MCF 10A (cell line): ENCODE data around the gene TF. TPM values are rescaled to one million over a fixed set of nuclear protein-coding genes. Genes with fewer than 3 reads are reported as not detected.

ENCODE experiments used
- BruUV-seq: library from RNA; stranded (reverse); fragments of 400-500 nt; replicated peaks from 2 replicates; lab custom pipeline; 2021; lab: Mats Ljungman, UMichigan
- CTCF ChIA-PET: fragments of 300-600 bp; sonication (Branson Sonifier 250); formaldehyde crosslinking; extraction: SDS; loops from one replicate; lab custom pipeline; 2021; ENCODE audit warnings: antibody characterized with exemption, inconsistent platforms; lab: Yijun Ruan, JAX
- POLR2A ChIA-PET: fragments of 300-600, 350-650 bp; sonication (Branson Sonifier 250); formaldehyde crosslinking; extraction: SDS; loops from one replicate; lab custom pipeline; 2020; ENCODE audit warnings: antibody characterized with exemption, inconsistent platforms; lab: Yijun Ruan, JAX
- DNase-seq: peaks from one replicate; pipeline ENCODE4 v3.0.0-alpha.2; 2018; ENCODE audit not compliant: unreplicated experiment
- H3K27ac Mint-ChIP-seq: one replicate; pipeline ENCODE4 v1.8.0; 2022; ENCODE audit warnings: mild to moderate bottlenecking, low read depth, mixed read lengths; ENCODE audit not compliant: unreplicated experiment
- H3K27me3 Mint-ChIP-seq: one replicate; pipeline ENCODE4 v1.8.0; 2022; ENCODE audit warnings: mixed read lengths; ENCODE audit not compliant: insufficient read depth, unreplicated experiment
- H3K36me3 Mint-ChIP-seq: one replicate; pipeline ENCODE4 v1.8.0; 2022; ENCODE audit warnings: mild to moderate bottlenecking, moderate library complexity, mixed read lengths; ENCODE audit not compliant: insufficient read depth, unreplicated experiment
- H3K4me1 Mint-ChIP-seq: one replicate; pipeline ENCODE4 v1.8.0; 2022; ENCODE audit warnings: mixed read lengths; ENCODE audit not compliant: insufficient read depth, unreplicated experiment
- H3K4me3 Mint-ChIP-seq: one replicate; pipeline ENCODE4 v1.8.0; 2022; ENCODE audit warnings: mild to moderate bottlenecking, moderate library complexity, mixed read lengths; ENCODE audit not compliant: unreplicated experiment
- H3K9me3 Mint-ChIP-seq: one replicate; pipeline ENCODE4 v1.8.0; 2022; ENCODE audit warnings: mixed read lengths; ENCODE audit not compliant: unreplicated experiment
- CTCF ChIP-seq: fragments of 200-600 bp; IDR thresholded peaks from one replicate; pipeline ENCODE4 v1.8.0; 2022; ENCODE audit warnings: antibody characterized with exemption, mild to moderate bottlenecking; ENCODE audit not compliant: unreplicated experiment
- intact Hi-C: fragments of 100-400 bp; cut with micrococcal nuclease; formaldehyde crosslinking; loops from 2 replicates; pipeline ENCODE4 v1.14.1; 2022
- total RNA-seq: library from RNA; stranded (reverse); gene quantifications from 2 replicates; pipeline ENCODE4 v1.2.3, GENCODE V29; 2022

TF gene
- total RNA-seq, 1 experiment from 2014 or later, result 0.19 TPM

GRCh38 chr3:133754455-133754854 lies 8.3 kb downstream of the TF start:
- no peak overlapping the region for H3K4me3 Mint-ChIP-seq
- DNase-seq, result no peak
- H3K36me3 Mint-ChIP-seq, result peaks cover 6% of the 10 kb centered on the region
- no peaks in the 10 kb centered on the region for H3K4me1 Mint-ChIP-seq
- TF ChIP-seq CTCF, result no peak
- POLR2A ChIA-PET, result no interaction called here
- intact Hi-C loops, result no loop called here
- BruUV-seq, result no TSS peak
- no peak overlapping the region for H3K27ac Mint-ChIP-seq
- H3K9me3 Mint-ChIP-seq, result no peaks in the 10 kb centered on the region
- CTCF ChIA-PET, result interaction anchor here (1.2 kb wide), 1 partner anchor 15 kb away, joined by 4 read pairs; no protein-coding TSS in a partner anchor
- H3K27me3 Mint-ChIP-seq, result peaks cover 6% of the 10 kb centered on the region

DNA sequence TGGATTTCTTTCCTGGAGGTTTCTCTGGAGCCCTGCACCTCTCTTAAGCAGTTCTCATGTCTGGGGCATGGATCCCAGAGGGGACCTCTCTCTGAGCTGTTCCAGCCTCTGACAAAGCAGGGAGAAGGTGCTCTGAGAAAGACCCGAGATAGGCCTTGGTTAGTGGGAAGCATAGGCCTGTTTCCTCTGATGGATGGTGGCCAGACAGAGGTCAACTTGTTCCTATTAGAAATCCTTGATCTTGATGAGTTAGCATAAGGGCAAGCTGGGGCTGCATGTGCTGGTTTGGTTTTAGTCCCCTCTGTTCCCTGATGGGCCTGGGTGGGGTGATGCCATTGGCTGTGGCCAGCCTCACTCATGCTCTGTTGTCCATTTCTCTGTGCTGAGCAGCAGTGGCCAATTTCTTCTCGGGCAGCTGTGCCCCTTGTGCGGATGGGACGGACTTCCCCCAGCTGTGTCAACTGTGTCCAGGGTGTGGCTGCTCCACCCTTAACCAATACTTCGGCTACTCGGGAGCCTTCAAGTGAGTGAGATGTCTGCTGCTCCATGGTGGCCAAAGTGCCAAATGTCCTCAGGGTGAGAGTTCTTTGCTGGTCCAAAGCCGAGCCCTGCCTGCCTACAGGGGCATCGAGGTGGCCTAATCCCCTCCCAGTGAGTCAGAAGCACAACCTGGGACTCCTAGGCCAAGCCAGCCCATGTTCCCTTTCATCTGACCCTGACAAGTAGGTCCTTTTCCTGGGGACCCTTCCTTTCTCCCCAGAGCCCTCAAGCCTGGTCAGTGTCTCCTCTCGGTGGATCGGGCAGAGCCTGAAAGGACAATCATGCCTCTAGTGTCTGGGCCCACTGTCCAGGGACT lies 9.0 kb downstream of the TF start:
- H3K9me3 Mint-ChIP-seq, result no peaks in the 10 kb centered on the region
- POLR2A ChIA-PET, result interaction anchor here (0.8 kb wide), 1 partner anchor 60 kb away, joined by 3 read pairs; no protein-coding TSS in a partner anchor
- no peak overlapping the region for H3K4me3 Mint-ChIP-seq
- no peak for DNase-seq
- TF ChIP-seq CTCF, result no peak
- H3K27me3 Mint-ChIP-seq, result no peaks in the 10 kb centered on the region
- H3K36me3 Mint-ChIP-seq, result peaks cover 6% of the 10 kb centered on the region
- CTCF ChIA-PET, result interaction anchor here (1.0 to 1.2 kb wide), 2 partner anchors 14 to 65 kb away, joined by 4 read pairs; no protein-coding TSS in a partner anchor
- no peaks in the 10 kb centered on the region for H3K4me1 Mint-ChIP-seq
- BruUV-seq, result no TSS peak
- intact Hi-C loops, result no loop called here
- H3K27ac Mint-ChIP-seq, result no peak overlapping the region

DNA sequence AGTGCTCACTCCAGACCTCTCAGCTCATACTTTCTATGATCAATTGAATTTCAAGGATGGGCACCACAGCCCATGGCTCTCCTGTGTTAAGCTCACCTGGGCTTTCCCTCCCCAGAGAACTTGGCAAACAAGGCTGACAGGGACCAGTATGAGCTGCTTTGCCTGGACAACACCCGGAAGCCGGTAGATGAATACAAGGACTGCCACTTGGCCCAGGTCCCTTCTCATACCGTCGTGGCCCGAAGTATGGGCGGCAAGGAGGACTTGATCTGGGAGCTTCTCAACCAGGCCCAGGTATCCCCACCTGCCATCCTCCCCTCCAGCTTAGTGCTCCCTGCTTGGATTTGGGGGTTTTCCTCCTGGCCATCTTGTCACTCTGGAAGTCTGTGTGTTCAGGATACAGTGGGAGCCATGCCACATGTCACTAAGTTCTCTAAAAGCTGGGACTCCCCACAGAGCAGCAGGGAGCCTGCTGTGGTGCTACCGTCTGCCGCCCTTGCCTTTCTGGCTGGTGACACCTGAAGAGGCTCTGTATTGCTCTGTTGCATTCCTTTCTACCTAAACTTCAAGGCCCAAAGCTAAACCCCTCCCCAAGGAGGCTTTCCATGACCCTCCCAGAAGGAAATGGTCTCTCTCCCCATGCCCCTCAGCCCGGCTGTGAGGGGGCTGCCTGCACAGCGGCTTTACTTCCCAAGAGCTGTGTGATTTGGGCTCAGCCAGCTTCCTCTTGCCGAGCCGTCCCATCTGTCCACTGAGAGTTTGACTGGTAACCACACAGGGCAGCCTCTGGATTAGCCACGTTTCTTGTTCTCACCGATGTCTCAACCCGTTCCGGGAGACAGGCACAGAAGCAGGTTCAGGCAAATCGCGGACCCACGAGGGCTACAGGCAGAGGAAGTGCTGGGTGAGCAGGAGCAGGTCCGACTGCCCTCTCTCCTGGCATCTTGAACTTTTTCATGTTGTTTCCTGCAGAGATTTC lies 10.8 kb downstream of the TF start:
- no TSS peak for BruUV-seq
- H3K4me1 Mint-ChIP-seq, result no peaks in the 10 kb centered on the region
- POLR2A ChIA-PET, result interaction anchor here (0.6 kb wide), 1 partner anchor 14 kb away, joined by 3 read pairs; no protein-coding TSS in a partner anchor
- H3K4me3 Mint-ChIP-seq, result no peak overlapping the region
- H3K36me3 Mint-ChIP-seq, result no peaks in the 10 kb centered on the region
- no peaks in the 10 kb centered on the region for H3K9me3 Mint-ChIP-seq
- intact Hi-C loops, result no loop called here
- no peak overlapping the region for H3K27ac Mint-ChIP-seq
- DNase-seq, result no peak
- TF ChIP-seq CTCF, result no peak
- CTCF ChIA-PET, result no interaction called here
- H3K27me3 Mint-ChIP-seq, result peaks cover 13% of the 10 kb centered on the region
